Inflammatory macrophage treated with lipopolysaccharide for 4 hours (primary cell): ENCODE results near the gene CFAP69.
"Not testable (repeated sequence)": the region's sequence is repeated elsewhere in the genome, so short reads cannot be mapped to it uniquely, and the experiment has no call there.

Experiments
- DNase-seq: peaks from one replicate; pipeline ENCODE4 v3.0.0-alpha.2; 2020

Gene CFAP69

GRCh38 chr7:90272242-90272641 lies 27.3 kb downstream of the CFAP69 start:
- no peak for DNase-seq

GRCh38 chr7:90274161-90274560 lies 29.2 kb downstream of the CFAP69 start:
- no peak for DNase-seq

GRCh38 chr7:90276033-90276728 lies 31.2 kb downstream of the CFAP69 start:
- no peak for DNase-seq

- no peak for DNase-seq
These were observed 43.2 kb downstream of the CFAP69 start for GRCh38 chr7:90288154-90288553.

- peak; percentile 22 for DNase-seq
These were observed 45.5 kb downstream of the CFAP69 start for GRCh38 chr7:90290244-90291113.

GRCh38 chr7:90298145-90299038 lies 53.4 kb downstream of the CFAP69 start:
- DNase-seq, result peak; percentile 39

GRCh38 chr7:90303241-90303640 lies 58.3 kb downstream of the CFAP69 start:
- DNase-seq, result no peak

- DNase-seq, result no peak
These were observed 64.9 kb downstream of the CFAP69 start for GRCh38 chr7:90309872-90310271.

- no peak for DNase-seq
These were observed 66.2 kb downstream of the CFAP69 start for GRCh38 chr7:90311175-90311574.

- no peak for DNase-seq
These were observed 67.8 kb downstream of the CFAP69 start for GRCh38 chr7:90312745-90313144.

- no peak for DNase-seq
These were observed 68.9 kb downstream of the CFAP69 start for GRCh38 chr7:90313907-90314306.

- no peak for DNase-seq
These were observed 75.0 kb downstream of the CFAP69 start for GRCh38 chr7:90320014-90320413.

GRCh38 chr7:90320418-90320800 lies 75.4 kb downstream of the CFAP69 start:
- DNase-seq, result no peak

- DNase-seq, result no peak
These were observed 76.0 kb downstream of the CFAP69 start, which contains the start of gene FAM237B for GRCh38 chr7:90320801-90321494. Gene FAM237B, minus strand, starts transcription at chr7:90321304. Its CDS starts 1,556 bp downstream, at chr7:90319748.

- no peak for DNase-seq
These were observed 77.9 kb downstream of the CFAP69 start for GRCh38 chr7:90322837-90323236.

GRCh38 chr7:90326500-90326899 lies 81.5 kb downstream of the CFAP69 start:
- DNase-seq, result no peak

- no peak for DNase-seq
These were observed 89.3 kb downstream of the CFAP69 start for GRCh38 chr7:90334193-90334843.

GRCh38 chr7:90334926-90335325 lies 90.0 kb downstream of the CFAP69 start:
- not testable (repeated sequence) for DNase-seq

GRCh38 chr7:90337106-90337505 lies 92.1 kb downstream of the CFAP69 start:
- no peak for DNase-seq

GRCh38 chr7:90345016-90345415 lies 100.0 kb downstream of the CFAP69 start:
- no peak for DNase-seq

- DNase-seq, result peak; percentile 63
These were observed 100.8 kb downstream of the CFAP69 start for GRCh38 chr7:90345595-90346335.
